NB4 (cell line): ENCODE results near the gene C15orf61.

ENCODE experiments used
- DNase-seq: peaks from one replicate; pipeline ENCODE4 v3.0.0; 2010; ENCODE audit warnings: low read depth
- H3K4me3 ChIP-seq: one replicate; pipeline ENCODE4 v1.5.1; 2011; ENCODE audit warnings: mild to moderate bottlenecking, low read depth, low read length, moderate library complexity
- MAX ChIP-seq: IDR thresholded peaks from 2 replicates; pipeline ENCODE4 v1.6.1; 2011; ENCODE audit warnings: low read depth, low read length
- MYC ChIP-seq: IDR thresholded peaks from 2 replicates; pipeline ENCODE4 v1.6.1; 2011; ENCODE audit warnings: low read depth, low read length
- POLR2A ChIP-seq: IDR thresholded peaks from 2 replicates; pipeline ENCODE4 v1.6.1; 2011; ENCODE audit warnings: mild to moderate bottlenecking; ENCODE audit not compliant: insufficient read length; ENCODE audit errors: extremely low read depth
- TF ChIP-seq, protein P1 (sequence below): IDR thresholded peaks from one replicate; pipeline ENCODE4 v1.5.1; 2012; ENCODE audit warnings: low read depth, low read length

The C15orf61 gene

DNA sequence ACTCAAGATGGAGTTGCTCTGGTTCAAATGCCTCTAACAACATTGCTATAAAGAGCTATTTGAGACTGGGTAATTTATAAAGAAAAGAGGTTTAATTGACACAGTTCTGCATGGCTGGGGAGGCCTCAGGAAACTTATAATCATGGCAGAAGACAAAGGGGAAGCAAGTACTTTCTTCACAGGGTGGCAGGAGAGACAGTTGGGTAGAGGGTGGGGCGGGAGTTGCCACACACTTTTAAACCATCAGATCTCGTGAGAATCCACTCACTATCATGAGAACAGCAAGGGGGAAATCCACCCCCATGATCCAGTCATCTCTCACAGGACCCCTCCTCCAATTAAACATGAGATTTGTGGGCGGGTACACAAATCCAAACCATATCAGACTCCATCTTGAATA, 52.3 kb downstream of the C15orf61 start:
- no peak overlapping the region for H3K4me3 ChIP-seq
- TF ChIP-seq, protein P1, sequence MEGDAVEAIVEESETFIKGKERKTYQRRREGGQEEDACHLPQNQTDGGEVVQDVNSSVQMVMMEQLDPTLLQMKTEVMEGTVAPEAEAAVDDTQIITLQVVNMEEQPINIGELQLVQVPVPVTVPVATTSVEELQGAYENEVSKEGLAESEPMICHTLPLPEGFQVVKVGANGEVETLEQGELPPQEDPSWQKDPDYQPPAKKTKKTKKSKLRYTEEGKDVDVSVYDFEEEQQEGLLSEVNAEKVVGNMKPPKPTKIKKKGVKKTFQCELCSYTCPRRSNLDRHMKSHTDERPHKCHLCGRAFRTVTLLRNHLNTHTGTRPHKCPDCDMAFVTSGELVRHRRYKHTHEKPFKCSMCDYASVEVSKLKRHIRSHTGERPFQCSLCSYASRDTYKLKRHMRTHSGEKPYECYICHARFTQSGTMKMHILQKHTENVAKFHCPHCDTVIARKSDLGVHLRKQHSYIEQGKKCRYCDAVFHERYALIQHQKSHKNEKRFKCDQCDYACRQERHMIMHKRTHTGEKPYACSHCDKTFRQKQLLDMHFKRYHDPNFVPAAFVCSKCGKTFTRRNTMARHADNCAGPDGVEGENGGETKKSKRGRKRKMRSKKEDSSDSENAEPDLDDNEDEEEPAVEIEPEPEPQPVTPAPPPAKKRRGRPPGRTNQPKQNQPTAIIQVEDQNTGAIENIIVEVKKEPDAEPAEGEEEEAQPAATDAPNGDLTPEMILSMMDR, result no peak
- TF ChIP-seq MYC (no peak), POLR2A (no peak), MAX (no peak)
- DNase-seq, result peak; percentile 46

DNA sequence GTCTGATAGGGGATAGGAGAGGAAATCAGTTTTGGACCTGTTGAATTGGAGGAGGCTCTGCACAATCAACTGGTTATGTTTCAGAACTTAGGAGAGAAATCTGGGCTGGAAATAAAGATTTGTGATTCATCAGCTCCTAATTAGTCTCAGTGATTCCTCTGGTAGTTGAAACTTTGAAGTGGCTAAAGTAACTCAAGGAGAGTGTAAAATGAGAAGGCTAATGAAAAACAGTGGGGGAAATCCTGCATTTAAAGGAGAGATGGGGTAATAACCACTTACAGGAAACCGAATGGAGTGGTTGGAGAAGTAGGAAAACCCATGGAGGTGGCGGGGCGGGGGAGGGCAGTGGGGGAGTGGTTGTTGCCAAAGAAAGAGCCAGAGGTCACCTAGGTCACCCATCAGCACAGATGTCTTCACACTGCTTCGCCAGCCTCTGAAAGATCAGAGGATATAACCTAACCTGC, 54.1 kb downstream of the C15orf61 start:
- peak; percentile 50 for DNase-seq
- TF ChIP-seq POLR2A, result no peak
- TF ChIP-seq MAX, result no peak
- no peak for TF ChIP-seq MYC
- TF ChIP-seq, protein P1, result no peak
- no peak overlapping the region for H3K4me3 ChIP-seq

DNA sequence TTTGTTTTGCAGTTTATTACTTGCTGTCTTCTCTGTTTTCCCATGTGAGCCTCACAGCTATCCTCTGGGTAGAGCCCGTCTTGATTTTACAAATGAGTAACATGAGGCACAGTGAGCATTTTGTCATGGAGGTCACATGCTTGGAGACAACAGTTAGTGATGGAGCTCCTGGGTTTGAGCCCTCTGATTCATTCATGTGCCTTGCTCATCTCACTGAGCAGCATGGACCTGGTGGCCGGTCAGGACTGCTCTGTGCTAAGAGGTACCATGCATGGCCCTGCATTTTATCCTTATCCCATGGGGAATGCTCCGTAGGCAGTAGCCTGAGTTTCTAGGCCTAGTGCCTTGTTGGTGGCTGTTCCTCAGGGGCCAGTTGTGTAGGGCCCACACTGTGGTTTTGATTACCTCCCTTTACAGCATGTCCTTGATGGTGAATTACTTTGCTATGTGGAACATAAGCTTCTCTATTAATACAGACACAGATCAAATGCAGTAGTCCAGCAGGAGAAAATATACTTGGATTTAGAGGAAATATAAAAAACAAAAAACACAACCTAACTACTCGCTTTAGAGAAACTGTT, 57.2 kb downstream of the C15orf61 start:
- DNase-seq, result no peak
- no peak for TF ChIP-seq POLR2A
- TF ChIP-seq, protein P1, result no peak
- no peak for TF ChIP-seq MYC
- no peak for TF ChIP-seq MAX
- H3K4me3 ChIP-seq, result no peak overlapping the region

GRCh38 chr15:67579164-67579563, 58.2 kb downstream of the C15orf61 start:
- no peak overlapping the region for H3K4me3 ChIP-seq
- TF ChIP-seq, protein P1, result no peak
- TF ChIP-seq POLR2A (no peak), MAX (no peak), MYC (no peak)
- DNase-seq, result no peak
